ENCODE measurements around the gene CDKN2C.

CDKN2C gene

GRCh38 chr1:50964863-50965262 is 5.2 kb upstream of the CDKN2C start:
- no peak for DNase-seq (ENCODE audit: low read depth)

- DNase-seq (ENCODE audit: low read depth): no peak
These were observed 3.1 kb upstream of the CDKN2C start for GRCh38 chr1:50966991-50967390.

- peak; percentile 55 for DNase-seq (ENCODE audit: low read depth)
These were observed 2.5 kb upstream of the CDKN2C start for GRCh38 chr1:50967416-50968157.

- peak; percentile 94 for DNase-seq (ENCODE audit: low read depth)
These were observed 1.8 kb upstream of the CDKN2C start for GRCh38 chr1:50968158-50968820.

GRCh38 chr1:50968821-50969610 is 1.0 kb upstream of the CDKN2C start:
- peak; percentile 47 for DNase-seq (ENCODE audit: low read depth)

GRCh38 chr1:50970509-50970887 is 453 bp downstream of the CDKN2C start:
- DNase-seq (ENCODE audit: low read depth): no peak

GRCh38 chr1:50970931-50971582 is 1.0 kb downstream of the CDKN2C start:
- peak; percentile 43 for DNase-seq (ENCODE audit: low read depth)

GRCh38 chr1:50971748-50972305 is 1.8 kb downstream of the CDKN2C start:
- peak; percentile 20 for DNase-seq (ENCODE audit: low read depth)

GRCh38 chr1:50972766-50973165 is 2.7 kb downstream of the CDKN2C start:
- DNase-seq (ENCODE audit: low read depth): peak; percentile 26

GRCh38 chr1:50973255-50973654 is 3.2 kb downstream of the CDKN2C start:
- DNase-seq (ENCODE audit: low read depth): no peak

- no peak for DNase-seq (ENCODE audit: low read depth)
These were observed 4.0 kb downstream of the CDKN2C start for GRCh38 chr1:50973875-50974617.

GRCh38 chr1:50974618-50974935 is 4.5 kb downstream of the CDKN2C start:
- DNase-seq (ENCODE audit: low read depth): no peak

GRCh38 chr1:50975436-50975835 is 5.4 kb downstream of the CDKN2C start:
- DNase-seq (ENCODE audit: low read depth): no peak

- DNase-seq (ENCODE audit: low read depth): no peak
These were observed 6.3 kb downstream of the CDKN2C start for GRCh38 chr1:50976111-50976889.

- DNase-seq (ENCODE audit: low read depth): peak; percentile 74
These were observed 7.0 kb downstream of the CDKN2C start for GRCh38 chr1:50976890-50977574.

- peak; percentile 72 for DNase-seq (ENCODE audit: low read depth)
These were observed 7.6 kb downstream of the CDKN2C start for GRCh38 chr1:50977575-50978143.

GRCh38 chr1:50978144-50978851 is 8.3 kb downstream of the CDKN2C start:
- peak; percentile 78 for DNase-seq (ENCODE audit: low read depth)

GRCh38 chr1:50978852-50979781 is 9.1 kb downstream of the CDKN2C start:
- peak; percentile 50 for DNase-seq (ENCODE audit: low read depth)
